Dedifferentiated amniotic fluid mesenchymal stem cell (primary cell): ENCODE results near the gene ANXA2R.
"Not testable (repeated sequence)": the region's sequence is repeated elsewhere in the genome, so short reads cannot be mapped to it uniquely, and the experiment has no call there.

Source experiments
- DNase-seq: peaks from one replicate; pipeline ENCODE4 v3.0.0-alpha.2; 2016; ENCODE audit errors: extremely low spot score

ANXA2R gene

GRCh38 chr5:43040287-43041098 lies at the start of gene ANXA2R:
Gene ANXA2R (minus strand): TSS chr5:43040319. CDS start chr5:43040046, 273 bp downstream.
- peak; percentile 96 for DNase-seq

DNA sequence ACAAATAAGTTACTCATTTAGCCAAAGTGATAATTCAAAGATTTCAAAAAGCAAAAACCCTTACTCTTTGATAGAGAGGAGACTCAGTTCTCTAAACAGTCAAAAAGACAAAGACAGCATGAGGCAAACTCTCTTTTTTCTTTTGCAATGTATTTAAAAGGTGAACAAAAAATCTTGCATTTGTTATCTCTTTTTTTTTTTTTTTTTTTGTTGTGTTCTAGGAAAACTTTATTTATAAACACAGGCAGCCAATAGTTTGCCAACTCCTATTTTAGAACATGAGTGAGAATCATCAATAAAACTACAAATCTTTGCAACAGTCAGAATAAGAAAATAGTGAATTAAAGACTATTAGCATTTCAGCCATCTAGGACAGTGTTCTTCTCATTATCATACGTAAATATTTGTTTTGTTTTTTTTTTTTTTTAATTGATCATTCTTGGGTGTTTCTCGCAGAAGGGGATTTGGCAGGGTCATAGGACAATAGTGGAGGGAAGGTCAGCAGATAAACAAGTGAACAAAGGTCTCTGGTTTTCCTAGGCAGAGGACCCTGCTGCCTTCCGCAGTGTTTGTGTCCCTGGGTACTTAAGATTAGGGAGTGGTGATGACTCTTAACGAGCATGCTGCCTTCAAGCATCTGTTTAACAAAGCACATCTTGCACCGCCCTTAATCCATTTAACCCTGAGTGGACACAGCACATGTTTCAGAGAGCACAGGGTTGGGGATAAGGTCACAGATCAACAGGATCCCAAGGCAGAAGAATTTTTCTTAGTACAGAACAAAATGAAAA lies 46.2 kb upstream of the ANXA2R start:
- DNase-seq: not testable (repeated sequence)

- no peak for DNase-seq
These were observed 45.3 kb upstream of the ANXA2R start for GRCh38 chr5:43085453-43085852.

DNA sequence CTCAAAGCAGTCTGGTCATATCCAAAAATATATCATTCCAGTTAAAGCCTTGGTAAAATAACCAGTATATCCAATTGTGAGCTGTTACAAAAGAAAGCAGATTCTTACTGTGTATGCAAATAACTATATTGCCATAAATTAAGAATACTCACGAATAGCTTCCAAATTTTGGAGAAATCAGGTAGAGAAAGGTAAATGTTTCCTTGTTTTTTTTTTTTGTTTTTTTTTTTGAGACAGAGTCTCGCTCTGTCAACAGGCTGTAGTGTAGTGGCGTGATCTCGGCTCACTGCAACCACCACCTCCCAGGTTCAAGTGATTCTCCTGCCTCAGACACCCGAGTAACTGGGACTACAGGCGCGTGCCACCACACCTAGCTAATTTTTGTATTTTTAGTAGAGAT lies 44.3 kb upstream of the ANXA2R start:
- not testable (repeated sequence) for DNase-seq

GRCh38 chr5:43081345-43081744 lies 41.2 kb upstream of the ANXA2R start:
- DNase-seq: not testable (repeated sequence)

- peak; percentile 67 for DNase-seq
These were observed 38.8 kb upstream of the ANXA2R start for GRCh38 chr5:43078956-43079355.

DNA sequence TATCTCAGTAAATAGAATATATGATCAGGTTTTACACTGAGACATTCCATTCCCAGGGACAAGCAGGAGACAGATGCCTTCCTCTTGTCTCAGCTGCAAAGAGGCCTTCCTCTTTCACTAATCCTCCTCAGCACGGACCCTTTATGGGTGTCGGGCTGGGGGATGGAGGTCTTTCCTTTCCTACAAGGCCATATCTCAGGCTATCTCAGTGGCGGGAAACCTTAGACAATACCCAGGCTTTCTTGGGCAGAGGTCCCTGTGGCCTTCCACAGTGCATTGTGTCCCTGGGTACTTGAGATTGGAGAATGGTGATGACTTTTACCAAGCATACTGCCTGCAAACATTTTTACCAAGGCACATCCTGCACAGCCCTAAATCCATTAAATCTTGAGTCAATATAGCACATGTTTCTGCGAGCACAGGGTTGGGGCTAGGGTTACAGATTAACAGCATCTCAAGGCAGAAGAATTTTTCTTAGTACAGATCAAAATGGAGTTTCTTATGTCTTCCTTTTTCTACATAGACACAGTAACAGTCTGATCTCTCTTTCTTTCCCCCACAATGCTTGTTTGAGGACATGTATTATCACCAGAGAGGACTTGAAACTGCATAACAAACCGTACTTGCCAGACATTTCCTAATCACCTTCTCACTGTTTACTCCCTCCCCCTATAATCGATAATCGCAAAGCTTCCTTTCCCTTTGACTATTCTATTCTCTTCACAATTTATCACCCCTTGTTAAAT lies 37.5 kb upstream of the ANXA2R start:
- not testable (repeated sequence) for DNase-seq

DNA sequence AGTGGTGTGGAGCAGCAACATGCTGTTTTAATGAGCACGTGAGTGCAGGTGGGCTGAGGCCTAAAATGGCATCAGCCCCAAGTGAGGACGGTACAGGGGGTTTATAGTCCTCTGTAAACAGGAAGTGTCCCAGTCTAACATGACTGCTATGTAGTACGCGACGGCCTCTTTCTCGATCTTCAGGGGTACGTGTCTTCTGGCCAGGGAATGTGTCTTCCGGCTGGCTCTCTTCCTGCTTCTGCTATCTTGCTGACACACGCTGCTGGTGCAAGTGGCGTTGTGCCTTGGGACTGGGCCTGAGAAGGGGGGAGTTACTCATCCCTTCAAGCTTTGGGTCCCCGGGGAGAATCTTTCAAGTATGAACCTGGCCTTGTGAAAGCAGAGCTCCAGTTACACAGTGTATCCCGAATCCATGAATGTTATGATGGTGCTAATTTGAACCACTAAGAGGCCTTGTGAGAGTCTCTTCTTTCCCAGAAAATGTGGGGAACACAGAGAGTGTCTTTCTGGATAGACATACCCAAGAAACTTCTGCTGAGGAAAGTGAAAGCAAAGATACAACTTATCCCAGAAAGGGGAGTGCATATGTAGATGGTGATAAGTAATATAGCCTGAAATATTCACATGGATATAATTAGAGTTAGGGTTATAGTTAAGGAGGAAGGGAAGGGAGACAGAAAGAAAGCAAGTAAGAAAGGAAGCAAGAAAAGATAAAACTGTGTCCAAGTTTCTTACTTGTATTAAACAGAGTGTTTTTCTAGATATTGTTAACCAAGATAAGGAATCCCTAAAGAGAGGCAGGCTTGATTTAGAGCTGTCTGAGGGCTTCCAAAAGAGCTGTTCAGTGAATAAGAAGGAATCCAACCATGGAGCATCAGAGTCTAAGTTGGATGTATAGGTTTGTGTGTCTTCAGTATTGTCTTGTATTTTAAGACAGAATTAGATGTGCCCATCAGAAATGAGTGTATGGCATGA lies 35.5 kb upstream of the ANXA2R start:
- no peak for DNase-seq

GRCh38 chr5:43074987-43075318 lies 34.8 kb upstream of the ANXA2R start:
- DNase-seq: no peak

DNA sequence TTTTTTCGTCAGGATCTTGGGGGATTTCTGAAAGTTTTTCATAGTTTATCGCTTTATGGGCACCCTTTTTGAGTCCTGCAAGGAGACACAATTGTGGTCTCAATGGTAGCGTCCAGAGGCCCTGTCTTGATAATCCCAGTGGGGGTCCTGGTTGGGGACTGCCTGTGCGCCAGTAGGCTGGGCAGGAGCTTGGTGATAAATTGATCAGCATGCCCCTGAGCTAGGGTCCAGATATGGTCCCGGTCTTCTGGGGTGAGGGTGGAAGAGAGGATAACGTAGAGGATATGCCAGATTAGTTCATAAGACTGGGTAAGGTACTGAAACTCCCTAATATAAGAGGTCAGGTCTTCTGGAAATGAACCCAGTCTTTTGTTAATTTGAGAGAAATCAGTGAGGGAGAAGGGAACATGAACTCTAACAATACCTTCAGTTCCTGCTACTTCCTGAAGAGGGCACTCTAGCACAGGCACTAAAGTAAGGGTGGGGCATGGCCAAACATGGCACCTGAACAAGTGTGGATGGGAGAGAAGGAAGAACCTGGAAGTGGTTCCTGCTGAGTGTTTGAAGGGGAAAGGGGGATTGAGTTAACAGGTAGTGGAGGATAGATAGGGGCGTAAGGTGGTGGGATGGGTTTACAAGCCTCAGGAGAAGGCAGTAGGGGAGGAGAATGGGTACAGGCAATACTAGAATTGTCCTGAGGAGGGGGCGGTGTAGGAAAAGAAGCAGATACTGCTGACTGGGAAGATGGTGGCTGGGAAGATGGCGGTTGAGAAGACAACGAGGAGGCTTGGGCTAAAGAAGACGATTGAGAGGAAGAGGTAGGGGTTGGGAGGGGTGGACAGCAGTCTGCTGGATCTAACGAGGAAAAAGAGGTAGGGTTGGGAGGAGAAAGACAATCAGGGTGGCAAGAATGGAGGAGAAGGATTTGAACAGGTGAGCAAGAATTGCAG lies 33.8 kb upstream of the ANXA2R start:
- no peak for DNase-seq

GRCh38 chr5:43069401-43069720 lies 29.2 kb upstream of the ANXA2R start:
- DNase-seq: not testable (repeated sequence)

DNA sequence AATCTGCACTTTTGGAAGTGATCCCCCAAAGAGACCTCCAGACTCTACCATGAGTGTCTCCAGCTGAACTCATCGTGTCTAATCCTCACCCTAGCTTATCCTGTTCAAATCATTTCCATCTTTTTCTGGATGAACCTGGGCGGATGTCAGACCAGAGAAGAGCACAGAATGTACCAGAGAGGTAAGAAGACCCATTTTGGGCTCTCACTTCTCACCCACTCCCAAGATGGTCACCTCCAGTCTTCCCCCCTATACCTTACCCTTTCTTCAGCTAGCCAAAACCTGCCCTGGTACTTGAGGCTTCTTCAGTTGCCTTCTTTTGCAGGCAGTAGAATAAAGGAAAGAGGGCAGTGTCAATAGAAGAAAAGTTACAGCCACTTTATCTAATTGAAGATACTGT lies 27.9 kb upstream of the ANXA2R start:
- DNase-seq: no peak

GRCh38 chr5:43066799-43067741 lies 27.0 kb upstream of the ANXA2R start:
- peak; percentile 75 for DNase-seq

GRCh38 chr5:43065948-43066798 lies 26.1 kb upstream of the ANXA2R start:
- DNase-seq: peak; percentile 26

DNA sequence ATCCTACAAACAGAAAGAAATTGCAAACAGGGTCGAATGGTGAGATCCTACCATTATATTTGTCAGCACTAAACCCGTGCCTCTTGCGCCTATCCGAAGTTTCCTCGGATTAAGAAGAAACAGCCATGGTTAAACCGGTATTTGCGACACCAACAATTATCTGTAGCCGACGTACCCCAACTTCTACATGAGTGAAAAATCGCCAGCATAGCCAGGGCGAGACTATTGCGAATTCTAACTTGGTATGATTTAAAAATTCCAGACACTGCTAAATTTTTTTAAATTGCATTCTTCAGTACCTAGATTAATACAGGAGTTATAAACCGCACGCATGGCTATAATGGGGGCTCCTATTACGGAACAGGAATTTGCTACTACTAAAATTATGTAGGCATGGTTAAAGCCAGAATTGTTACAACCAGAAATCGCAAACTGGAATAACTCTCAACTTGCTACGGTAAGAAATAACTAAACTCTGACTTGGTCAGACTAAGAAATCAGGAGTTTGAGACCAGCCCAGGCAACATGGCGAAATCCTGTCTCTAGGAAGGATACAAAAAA lies 25.3 kb upstream of the ANXA2R start:
- peak; percentile 57 for DNase-seq

DNA sequence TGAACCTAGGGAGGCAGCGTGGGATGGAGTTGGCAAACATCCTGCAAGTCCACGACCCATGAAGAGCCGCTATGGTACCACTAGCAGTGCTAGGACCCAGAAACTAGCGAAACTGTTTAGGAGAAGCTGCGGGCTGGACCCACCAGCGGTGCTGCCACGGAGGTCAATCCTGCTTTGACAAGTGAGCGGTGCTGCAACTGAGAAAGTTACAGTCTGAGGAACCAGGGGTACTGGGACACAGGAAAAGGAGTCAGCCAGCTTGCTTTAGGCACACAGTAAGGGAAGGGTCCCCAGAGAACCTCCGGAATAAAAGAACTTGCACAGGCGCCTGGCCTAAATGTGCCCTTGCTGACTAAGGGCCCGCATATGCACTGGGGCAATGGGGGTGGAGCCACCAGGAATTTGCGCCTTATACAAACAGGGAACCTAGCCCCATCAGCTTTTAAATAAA lies 23.6 kb upstream of the ANXA2R start:
- no peak for DNase-seq

DNA sequence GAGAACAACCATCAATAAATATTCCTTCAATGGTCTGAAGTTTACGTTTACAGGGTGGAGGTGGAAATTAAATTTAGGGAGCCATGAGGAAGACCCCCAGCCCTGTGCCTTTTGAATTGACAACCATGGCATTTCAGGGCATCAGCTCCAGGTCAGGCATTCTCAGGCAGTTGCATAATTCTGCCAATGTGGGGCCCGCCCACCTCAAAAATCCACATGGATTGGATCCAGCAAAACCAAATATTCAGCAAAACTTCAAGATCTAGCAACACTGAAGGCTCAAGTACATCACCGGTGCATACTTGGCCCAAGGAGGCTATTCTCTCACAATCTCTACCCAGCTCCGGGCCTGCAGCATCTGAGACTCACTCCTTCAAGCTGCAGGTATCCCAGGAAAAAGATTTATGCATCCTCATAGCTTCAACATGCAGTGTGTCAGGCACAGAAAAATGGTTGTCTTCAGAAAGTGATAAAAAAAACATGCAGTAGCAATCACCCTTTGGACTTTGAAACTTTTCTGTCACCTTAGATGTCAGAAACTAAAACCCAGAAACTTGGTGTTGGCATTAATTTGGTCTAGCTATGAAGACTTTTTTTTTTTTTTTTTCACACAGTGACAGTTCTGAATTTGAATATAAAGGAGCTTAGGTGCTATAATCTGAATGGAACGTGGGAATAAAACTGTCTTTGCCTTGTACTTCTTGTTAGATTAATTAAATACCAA lies 21.4 kb upstream of the ANXA2R start:
- no peak for DNase-seq
